Fibroblast of lung (primary cell): ENCODE results near the gene NUP214.
"Not testable (repeated sequence)": the region's sequence is repeated elsewhere in the genome, so short reads cannot be mapped to it uniquely, and the experiment has no call there.

Source experiments
- CTCF ChIP-seq, 2 donors: IDR thresholded peaks in 1 of 2; conservative IDR thresholded peaks in 1 of 2; 1 replicate in 1 of 2; 2 replicates in 1 of 2; pipeline ENCODE4 v1.5.1; 2011 to 2012; ENCODE audit warnings: low read length in 2 of 2, control low read depth in 1 of 2, inconsistent platforms in 1 of 2, low read depth in 1 of 2, mild to moderate bottlenecking in 1 of 2
- EZH2 ChIP-seq: IDR thresholded peaks from 2 replicates; pipeline ENCODE4 v1.5.1; 2012; ENCODE audit warnings: low read length, control low read depth, mild to moderate bottlenecking; ENCODE audit errors: missing control alignments

- TF ChIP-seq CTCF (conservative IDR thresholded peaks at IDR 0.05 in 1 of 2, IDR thresholded peaks at IDR 0.05 in 1 of 2; ENCODE audit: low read depth in 1 of 2, low read length in 2 of 2); EZH2: not testable (repeated sequence)
Measured at GRCh38 chr9:131158673-131159072, 33.3 kb downstream of the NUP214 start.
